D721Med (cell line): Measurements from ENCODE around the gene CRBN.

Experiments
- DNase-seq: peaks from one replicate; pipeline ENCODE4 v3.0.0; 2011; ENCODE audit warnings: low spot score; ENCODE audit not compliant: insufficient read length
- FAIRE-seq: peaks from 2 replicates; lab custom pipeline; 2011; peaks lifted over from hg19 to GRCh38; lab: Jason Lieb, UNC
- TF ChIP-seq, protein P1 (sequence below): IDR thresholded peaks from 2 replicates; pipeline ENCODE4 v1.5.1; 2012; ENCODE audit warnings: mild to moderate bottlenecking, control low read depth; ENCODE audit not compliant: insufficient read depth; ENCODE audit errors: missing control alignments

The CRBN gene

DNA sequence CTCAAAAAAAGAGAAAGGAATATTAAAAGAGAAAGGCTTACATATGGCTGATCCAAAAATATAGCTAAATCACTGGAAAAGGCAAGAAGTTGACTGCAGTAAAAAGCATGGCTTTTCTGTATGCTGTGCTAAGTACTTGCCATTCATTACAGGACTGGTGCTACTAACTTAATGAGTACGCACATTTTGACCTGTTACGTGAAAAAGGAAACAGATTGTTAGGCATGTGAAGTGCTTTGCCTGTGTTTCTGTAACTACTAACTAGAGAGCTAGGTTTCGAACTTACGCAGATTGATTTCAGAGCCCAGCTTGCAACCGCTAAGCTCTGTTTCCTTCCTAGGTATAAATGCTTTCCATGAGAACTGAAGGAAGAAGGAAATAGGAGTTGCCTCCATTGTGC is 49.9 kb downstream of the CRBN start:
- DNase-seq (no peak), FAIRE-seq (no peak)

DNA sequence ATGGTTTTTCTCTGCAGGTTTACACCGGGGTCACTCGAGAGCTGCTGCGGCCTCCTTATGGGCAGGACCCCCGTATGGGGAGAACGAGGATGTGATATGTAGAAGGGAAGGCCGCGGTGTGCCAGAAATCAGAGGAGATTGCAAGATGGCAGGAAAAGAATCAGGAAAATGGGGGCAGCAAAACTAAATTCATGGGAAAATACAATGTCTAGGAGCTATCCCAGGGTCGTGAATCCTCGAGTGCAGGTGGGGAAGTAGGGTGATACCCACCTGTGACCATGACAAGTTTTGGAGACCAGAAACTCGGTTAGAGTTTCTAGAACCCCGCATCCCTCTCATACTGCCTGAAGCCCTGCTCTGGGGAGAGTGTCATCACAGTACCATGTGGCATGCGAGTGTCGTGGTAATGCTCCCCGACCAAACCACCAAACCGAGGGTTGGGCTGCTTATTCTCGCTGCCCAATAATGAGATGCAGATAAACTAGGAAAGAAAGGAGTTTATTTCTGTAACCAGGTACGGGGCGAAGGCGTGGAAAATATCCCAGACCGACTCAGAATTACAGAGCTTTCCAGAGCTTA is 52.0 kb downstream of the CRBN start:
- FAIRE-seq (no peak), DNase-seq (no peak)
- TF ChIP-seq, protein P1, sequence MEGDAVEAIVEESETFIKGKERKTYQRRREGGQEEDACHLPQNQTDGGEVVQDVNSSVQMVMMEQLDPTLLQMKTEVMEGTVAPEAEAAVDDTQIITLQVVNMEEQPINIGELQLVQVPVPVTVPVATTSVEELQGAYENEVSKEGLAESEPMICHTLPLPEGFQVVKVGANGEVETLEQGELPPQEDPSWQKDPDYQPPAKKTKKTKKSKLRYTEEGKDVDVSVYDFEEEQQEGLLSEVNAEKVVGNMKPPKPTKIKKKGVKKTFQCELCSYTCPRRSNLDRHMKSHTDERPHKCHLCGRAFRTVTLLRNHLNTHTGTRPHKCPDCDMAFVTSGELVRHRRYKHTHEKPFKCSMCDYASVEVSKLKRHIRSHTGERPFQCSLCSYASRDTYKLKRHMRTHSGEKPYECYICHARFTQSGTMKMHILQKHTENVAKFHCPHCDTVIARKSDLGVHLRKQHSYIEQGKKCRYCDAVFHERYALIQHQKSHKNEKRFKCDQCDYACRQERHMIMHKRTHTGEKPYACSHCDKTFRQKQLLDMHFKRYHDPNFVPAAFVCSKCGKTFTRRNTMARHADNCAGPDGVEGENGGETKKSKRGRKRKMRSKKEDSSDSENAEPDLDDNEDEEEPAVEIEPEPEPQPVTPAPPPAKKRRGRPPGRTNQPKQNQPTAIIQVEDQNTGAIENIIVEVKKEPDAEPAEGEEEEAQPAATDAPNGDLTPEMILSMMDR, result no peak

More for the DNA sequence above, 49.9 kb downstream of the CRBN start:
- TF ChIP-seq, protein P1, result no peak

DNA sequence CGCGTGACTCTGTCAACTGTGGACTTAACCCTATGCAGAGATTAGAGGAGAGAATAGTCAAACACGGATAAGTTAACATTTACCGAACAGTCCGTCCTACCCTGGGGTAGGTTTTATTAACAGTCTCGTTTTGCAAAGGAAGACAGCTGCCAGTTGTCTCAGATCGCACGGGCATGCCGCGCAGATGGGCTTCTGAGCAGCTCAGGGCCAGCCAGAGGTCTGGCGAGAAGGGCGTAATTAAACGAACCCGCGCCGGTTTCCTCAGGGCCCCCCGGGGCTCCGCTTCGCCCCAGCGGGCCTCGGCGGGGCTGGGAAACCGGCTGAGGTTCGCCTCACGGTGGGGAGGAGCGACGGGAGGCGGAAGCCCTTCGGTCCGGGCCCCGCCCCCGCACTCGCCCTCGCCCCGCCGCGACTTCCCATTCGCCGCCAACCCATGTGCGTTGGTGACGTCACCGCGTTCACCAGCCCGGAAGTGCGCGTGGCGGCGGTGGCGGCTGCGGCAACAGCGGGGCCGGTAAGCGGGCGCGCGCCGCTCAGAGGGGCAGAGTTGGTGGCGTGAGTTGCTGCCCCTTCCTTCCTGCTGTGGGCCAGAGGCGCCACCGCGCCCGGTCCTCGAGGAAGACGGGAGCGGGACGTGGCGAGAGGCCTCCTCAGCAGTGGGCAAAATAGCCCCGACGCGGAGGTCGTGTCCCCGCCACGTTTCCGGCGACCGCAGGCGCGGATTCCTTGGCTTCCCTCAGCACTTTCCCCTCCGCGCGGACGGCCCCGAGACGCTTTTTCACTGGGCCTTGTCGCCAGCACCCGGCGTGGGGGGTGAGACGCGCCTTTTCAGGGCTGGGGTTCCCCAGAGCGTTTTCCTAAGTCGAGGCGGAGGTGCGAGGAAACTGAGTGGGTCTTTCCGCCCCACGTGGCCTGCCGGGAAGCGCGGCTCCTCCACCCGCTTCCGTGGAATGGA is 52.7 kb downstream of the CRBN start, which contains the start of gene TRNT1:
TRNT1 (plus strand) TSS at position 464 of the 955 bp plus-strand sequence. CDS start 2,101 bp downstream, outside the sequence.
- FAIRE-seq (no peak), DNase-seq (peak; percentile 78)
- TF ChIP-seq, protein P1, result no peak

DNA sequence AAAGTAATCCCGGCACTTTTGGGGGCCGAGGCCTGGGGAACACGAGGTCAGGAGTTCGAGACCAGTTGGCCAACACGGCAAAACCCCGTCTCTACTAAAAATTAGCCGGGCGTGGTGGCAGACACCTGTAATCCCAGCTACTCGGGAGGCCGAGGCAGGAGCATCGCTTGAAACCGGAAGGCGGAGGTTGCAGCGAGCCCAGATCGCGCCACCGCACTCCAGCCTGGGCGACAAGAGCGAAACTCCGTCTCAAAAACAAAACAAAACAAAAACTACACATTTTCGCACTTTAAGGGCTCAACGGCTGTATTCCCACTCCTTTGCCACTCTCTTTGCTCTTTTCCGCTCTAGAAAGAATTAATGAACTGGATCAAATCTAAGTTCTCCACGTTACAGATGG is 53.5 kb downstream of the CRBN start:
- FAIRE-seq (no peak), DNase-seq (no peak)
- TF ChIP-seq, protein P1, result no peak

DNA sequence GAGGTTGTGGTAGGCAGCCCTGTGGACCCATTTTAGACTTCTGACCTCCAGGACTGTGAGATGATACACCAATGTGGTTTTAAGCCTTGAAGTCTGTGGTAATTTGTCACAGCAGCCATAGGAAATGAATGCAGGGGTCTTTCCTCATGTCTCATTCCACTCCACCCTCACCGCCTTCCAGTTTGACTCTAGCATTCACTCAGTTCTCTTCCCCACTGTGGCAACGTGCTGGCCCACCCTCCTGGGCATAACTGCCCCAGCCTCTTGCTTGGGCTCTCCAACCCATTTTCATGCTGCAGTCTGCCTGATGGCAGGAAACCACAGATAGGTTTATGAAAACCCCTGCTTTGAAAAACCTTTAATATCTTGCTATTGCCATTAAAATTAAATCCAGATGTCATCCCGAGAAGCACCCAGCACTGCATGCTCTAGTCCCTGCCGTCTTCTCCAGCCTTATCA is 60.1 kb downstream of the CRBN start:
- DNase-seq (no peak), FAIRE-seq (no peak)
- TF ChIP-seq, protein P1, result no peak

DNA sequence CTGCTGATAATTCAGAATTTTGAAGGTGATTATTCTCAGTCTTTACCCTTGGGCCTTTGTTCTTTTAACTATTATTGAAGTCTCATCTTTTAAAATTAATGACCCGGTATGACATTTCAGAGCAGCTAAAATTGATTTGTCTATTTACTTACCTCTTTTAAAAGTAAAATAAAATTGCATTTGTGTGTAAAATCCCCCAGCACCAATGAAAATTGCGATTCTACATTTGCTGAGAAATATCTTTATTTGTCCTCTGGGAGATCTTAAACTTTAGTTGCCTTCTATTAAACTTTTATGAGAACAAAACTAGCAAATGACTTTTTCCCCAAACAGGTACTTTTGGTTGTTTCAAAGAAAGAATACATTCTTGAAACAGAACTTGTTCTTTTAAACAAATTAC is 61.8 kb downstream of the CRBN start:
- TF ChIP-seq, protein P1, result no peak
- FAIRE-seq, result no peak

More for the DNA sequence above, 61.8 kb downstream of the CRBN start:
- no peak for DNase-seq
